ENCODE measurements around the gene DDX41.
"Not testable (repeated sequence)": the region's sequence is repeated elsewhere in the genome, so short reads cannot be mapped to it uniquely, and the experiment has no call there.

DDX41 gene

DNA sequence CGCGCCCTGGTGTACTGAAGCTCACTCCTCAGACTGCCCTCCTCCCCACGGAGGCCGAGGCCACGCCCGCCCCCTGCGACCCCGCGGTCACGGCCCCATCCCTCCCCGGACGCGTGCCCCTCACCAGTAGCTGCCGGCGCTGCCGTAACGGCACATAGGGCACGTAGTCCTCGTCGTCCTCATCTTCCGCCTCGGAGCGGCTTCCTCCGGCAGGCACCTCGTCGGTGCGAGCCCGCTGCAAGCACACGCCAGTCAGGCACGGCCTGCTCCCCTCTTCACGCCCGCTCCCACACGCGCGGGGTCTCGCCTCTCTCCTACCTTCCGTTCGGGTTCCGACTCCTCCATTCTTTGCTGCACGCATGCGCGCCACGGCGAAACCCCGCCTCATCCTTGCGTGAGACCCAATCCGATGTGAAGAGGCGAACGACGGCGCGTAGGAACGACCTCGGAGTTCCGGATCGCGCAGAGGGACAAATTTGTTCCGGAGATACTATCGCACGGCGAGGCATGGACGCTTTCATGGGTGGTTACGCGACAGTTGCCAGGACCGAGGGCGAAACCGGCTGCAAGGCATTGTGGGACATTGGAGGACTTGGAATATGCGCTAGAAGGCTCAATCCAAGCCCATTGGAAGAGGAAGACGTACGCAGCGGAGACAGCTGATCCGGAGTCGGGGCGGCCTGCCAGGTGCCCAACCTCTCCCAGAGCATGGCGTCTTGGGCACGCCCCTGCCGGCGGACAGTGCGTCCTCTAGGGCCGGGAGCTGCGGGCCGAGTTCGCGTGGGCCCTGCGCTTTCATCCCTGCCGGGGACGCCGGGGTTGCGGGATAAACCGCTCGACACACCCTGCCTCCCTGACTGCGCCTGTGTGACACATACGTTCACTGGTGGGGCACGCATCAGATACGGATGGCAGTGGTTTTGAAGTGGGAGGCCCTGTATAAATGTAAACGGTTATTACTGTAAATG lies at the start of gene DDX41:
Gene DDX41, minus strand, starts transcription at position 361 of the 968 bp plus-strand sequence. Its CDS starts 16 bp downstream, at position 345.
- peak; percentile 100 for DNase-seq (ENCODE audit: low read depth)

DNA sequence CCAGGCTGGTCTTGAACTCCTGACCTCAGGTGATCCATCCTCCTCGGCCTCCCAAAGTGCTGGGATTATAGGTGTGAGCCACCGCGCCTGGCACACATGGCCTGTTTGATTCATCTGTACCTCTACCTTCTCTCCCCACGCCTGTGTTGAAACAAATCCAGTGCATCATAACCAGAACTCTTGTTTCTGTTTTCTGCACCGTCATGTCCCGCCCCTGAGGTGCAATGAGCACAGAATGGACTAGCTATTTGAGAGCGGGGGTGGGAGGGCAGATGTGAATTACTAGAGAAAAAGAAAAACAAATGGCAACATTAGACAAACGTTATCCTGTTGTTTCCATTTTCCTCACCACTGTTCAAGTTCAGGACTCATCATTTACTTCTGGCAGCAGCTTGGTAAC lies 48.3 kb upstream of the DDX41 start:
- no peak for DNase-seq (ENCODE audit: low read depth)

DNA sequence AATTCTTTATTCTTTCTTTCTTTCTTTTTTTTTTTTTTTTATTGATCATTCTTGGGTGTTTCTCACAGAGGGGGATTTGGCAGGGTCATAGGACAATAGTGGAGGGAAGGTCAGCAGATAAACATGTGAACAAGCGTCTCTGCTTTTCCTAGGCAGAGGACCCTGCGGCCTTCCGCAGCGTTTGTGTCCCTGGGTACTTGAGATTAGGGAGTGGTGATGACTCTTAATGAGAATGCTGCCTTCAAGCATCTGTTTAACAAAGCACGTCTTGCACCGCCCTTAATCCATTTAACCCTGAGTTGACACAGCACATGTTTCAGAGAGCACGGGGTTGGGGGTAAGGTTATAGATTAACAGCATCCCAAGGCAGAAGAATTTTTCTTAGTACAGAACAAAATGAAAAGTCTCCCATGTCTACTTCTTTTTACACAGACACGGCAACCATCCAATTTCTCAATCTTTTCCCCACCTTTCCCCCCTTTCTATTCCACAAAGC lies 42.7 kb upstream of the DDX41 start:
- not testable (repeated sequence) for DNase-seq (ENCODE audit: low read depth)

DNA sequence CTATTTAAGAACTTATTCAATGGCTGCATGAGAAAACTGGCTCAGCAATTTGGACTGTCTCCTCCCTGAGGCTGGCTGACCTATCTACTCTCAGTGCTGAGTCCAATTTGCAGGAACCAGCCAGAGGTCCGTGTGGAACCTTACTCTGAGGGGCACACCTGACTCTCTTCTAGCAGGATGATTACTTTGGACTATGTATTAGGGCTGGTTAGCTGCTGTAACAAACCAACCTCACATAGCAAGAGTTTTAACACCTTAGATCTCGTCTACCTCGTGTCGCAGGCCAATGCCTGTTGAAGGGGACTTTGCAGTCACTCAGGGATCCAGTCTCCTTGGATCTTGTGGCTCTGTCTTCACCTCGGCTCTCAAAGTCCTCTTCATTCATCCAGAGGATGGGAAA lies 41.0 kb upstream of the DDX41 start:
- DNase-seq (ENCODE audit: low read depth) = no peak

DNA sequence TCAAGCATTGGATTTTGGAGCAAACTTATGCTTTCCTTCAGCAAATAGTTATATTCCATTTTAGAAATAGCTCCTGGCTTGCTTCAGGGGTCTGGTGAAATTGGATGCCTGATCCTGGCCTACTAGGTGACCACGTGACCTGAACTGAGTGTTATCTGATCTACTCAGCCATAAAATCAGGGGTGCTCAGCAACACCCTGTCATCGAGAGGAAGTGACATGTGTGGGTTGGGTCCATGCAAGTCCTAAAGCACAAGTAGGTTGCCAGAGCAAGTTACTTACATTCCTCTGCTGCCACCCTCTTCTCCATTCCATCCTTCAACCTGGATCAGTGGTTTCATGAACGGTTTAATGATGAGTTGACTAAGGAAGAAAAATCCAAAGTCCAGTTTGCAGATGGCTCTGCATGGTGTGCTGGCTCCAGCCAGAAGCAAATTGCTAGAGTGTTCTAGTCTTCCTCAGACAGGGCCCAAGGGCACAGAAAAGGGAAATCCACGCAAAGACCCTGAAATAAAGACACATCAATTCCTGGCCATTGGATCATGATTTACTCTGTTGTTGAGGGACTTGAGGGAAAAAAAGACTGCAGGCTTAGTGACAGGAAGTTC lies 40.4 kb upstream of the DDX41 start:
- DNase-seq (ENCODE audit: low read depth) = no peak

DNA sequence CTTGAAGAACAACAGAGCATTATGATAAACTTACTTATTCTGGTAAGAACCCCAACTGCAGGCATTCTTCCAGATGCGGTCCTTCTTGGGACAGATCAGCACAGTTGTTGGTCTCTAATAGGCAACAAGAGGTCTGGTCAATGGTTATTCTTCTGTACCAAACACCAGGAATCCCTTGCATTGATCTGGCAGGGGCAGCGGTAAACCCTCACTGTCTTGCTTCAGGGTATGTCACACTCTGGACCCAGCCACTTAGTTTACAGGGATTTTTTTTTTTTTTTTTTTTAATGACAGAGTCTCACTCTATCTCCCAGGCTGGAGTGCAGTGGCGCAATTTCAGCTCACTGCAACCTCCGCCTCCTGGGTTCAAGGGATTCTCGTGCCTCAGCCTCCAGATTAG lies 38.9 kb upstream of the DDX41 start:
- DNase-seq (ENCODE audit: low read depth) = no peak

DNA sequence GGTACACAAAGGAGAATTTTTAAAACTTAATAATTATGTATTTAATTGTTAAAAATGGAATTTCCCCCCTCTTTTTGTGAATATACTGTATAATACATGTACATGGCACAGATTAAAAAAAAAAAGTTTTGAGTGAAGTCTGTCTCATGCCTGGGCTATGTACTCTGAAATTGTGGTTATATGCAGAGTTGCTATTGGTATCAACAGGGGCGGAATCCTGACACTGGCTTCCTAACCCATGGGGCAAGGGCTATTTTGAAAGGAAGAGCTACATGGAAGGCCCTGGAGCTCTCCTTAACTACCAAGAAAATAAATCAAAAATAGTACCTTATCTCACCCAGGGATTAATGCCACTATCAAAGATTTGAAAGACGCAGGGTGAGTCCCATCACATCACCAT lies 38.5 kb upstream of the DDX41 start:
- DNase-seq (ENCODE audit: low read depth) = no peak

DNA sequence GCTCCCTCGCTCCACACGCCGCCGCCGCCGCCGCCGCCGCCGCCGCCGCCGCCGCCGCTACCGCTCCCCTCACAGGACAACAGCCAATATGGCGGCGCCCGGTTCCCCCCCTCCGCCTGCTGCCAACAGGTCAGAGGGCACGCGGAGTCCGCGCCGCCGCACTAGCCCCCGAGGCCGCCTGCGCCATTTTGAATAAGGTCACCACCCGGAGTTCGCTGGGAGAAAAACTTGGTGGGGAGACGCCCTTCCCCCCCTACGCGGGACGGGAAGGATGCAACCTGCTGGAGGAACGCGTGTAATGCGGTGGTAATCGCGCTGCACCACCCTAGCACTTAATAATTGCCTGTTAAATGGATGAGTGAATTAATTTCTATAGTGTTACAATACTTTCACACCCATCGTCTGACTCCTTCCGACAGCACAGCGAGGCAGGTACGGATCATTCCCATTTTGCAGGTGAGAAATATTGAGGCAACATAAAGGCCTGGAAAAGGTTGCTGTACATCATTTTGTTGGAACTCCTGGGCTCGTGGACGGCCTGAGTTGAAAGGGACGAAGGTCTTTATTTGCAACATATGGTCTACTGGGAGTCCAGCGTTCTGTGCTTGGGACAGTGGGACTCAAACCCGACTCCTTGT lies 37.8 kb upstream of the DDX41 start, which contains the start of gene FAM193B:
Gene FAM193B, minus strand, starts transcription at position 90 of the 638 bp plus-strand sequence. CDS start 105 bp downstream, outside the sequence.
- DNase-seq (ENCODE audit: low read depth) = peak; percentile 86

DNA sequence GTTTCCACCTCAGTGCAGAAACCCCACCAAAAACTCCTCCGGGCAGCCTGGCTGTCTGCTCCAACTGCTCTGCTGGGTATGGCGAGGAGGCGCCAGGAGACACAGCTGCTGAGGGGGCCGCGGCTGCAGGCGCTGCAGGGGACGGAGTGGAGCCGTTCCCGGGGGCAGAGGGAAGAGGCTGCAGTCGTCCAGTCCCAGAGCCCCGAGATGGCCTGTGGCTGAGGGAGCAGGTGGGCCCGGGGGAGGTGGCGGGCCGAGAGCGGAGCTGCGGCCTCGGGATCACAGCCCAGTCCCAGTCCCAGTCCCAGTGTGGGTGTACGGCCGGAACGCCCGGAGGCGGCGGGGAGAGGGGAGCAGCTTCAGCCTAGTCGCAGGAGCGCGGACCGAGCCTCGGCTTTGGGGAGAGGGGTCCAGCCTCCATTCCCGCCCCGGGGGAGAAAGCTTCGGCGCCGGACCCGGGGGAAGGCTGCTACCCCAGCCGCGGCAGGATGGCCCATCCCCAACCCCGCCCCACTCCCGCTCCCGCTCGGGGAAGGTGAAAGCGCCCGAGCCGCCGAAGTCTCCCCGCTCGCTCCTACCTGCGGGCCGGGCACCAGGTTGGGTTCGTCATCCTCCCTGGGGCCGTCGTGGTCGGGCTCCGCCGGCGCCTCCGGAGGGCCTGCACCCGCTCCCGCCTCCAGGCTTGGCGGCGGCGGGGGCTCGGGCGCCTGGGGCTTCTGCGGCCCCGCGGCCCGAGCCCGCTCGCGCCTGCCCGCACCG lies 37.1 kb upstream of the DDX41 start:
- DNase-seq (ENCODE audit: low read depth) = no peak

DNA sequence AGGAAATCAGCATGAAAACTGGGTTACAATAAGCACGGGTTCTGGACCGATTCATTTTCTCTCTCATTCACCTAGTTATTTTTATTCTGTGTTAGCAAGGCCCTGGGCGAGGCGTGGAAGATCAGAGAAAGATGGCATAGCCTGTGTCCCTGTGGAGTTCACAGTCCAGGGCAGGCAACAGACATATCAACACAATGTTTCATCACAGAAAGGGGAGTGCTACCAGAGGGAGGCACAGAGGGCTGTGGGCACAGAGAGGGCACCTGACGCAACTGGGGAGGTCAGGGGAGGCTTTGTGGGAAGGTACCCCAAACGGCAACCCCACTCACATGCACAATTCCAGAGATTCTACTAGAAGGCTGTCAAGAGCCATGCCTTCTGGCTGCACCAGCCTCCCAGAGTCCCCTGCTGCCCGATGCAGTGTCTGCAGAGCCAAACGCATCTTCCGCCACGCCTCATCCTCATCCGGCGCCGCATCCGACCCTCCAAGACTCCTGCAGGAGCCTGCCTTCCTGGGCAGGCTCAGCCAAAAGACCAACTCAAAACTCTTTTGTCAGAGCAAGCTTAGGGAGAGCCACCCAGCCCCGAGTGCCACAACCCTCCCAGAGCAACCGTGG lies 36.2 kb upstream of the DDX41 start:
- peak; percentile 18 for DNase-seq (ENCODE audit: low read depth)

DNA sequence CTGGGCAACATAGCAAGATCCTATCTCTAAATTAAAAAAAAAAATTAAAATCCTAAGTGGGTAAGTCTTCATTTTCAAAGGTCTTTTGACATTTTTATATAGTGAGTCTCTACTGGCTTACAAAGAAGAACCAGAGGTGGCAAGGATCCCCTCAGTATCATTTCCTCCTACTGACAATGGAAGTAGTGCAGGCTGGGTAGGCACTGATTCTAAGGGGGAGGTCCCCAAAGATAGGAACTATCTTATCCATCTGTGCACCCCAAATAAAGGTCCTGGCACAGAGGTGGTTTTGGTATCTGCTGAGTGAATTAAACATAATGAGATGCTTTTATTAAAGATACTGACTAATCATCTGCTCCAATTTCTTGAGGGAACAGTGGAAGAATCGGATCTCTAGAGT lies 33.4 kb upstream of the DDX41 start:
- DNase-seq (ENCODE audit: low read depth) = no peak

DNA sequence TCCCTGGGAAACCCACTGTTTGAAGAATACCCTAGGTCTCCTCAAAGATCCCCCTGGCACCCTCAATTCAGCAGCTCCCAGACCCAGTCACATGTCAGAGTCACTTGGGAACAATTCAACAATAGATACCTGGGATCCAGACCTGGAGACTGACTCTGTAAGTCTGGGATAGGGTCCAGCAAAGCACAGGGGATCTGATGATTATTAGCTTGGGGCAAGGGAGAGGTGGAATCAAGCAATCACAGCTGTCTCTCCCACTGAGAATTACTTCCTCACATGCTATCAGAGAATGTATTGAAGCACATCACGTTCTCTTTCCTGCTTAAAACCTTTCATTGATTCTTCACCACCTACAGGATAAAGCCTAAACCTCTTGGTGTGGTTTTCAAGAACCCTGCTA lies 31.7 kb upstream of the DDX41 start:
- no peak for DNase-seq (ENCODE audit: low read depth)

DNA sequence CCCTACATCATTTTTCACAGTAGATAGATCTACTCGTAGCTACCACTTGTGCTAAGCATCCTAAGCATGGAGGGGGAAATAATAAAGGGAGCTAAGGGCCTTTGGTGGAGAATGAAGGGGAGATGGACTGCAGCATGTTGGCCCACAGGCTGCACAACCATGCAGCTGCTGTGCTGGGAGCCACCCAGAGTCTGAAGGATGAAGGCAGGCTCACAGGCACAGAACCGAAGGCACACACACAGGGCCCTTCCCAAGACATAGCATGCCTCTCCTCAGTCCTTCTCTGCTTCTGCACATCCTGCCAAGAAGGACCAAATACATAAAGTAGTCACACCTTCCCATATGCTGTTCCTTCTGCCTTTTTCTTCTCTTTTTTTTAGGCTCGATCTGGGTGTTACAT lies 31.0 kb upstream of the DDX41 start:
- no peak for DNase-seq (ENCODE audit: low read depth)

DNA sequence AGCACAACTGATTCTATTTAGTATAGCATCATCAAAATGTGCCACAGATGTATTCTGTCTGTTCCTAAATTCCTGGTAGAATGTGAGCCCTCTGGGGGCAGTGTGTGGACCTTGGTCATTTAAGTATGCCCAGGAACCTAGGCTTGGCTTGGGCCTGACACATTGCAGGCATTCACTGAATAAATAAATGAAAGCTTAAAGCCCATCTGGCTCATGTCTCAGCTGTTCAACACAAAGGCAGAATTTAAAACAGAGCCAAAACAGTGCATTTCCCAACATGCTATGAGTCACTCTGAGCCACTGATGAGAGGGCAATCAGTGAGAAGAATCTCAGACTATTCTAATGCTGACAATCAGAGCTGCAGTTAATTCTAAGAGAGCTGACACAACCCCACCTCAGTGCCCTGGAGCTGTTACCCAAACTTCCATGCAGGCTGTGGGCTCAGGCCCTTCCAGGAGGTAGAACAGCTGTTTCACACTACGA lies 29.5 kb upstream of the DDX41 start:
- peak; percentile 98 for DNase-seq (ENCODE audit: low read depth)

DNA sequence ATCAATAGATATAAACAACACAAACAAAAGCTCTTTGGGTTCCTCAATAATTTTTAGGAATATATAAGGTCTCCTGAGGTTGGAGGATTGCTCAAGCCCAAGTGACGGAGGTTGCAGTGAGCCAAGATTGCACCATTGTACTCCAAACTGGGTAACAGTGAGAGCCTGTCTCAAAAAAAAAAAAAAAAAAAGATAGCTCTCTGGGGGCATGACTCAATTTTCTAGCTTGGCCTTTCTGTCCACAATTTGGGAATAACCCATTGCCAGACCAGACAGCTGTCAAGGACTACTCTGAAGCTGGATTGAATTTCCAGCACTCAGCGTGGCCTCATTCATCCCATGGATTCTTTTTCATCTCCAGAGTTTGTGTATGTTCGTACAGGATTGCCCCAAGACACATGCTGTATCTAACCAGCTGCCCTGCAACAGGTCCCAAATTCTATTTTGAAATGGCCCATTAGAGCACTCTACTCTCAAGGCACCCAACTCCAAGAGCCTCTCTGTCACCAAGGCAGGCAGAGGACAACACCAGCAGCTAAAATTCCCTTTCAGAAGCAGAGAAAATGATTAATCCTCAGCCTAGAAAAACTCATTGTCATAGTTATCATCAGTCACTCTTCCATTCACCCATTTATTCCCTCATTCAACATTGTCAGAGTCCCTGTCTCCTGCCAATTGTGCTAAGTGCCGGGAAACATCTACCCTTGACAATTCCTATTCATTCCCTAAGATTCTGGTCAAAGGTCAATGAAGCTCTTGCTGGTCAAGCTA lies 28.9 kb upstream of the DDX41 start:
- peak; percentile 98 for DNase-seq (ENCODE audit: low read depth)

DNA sequence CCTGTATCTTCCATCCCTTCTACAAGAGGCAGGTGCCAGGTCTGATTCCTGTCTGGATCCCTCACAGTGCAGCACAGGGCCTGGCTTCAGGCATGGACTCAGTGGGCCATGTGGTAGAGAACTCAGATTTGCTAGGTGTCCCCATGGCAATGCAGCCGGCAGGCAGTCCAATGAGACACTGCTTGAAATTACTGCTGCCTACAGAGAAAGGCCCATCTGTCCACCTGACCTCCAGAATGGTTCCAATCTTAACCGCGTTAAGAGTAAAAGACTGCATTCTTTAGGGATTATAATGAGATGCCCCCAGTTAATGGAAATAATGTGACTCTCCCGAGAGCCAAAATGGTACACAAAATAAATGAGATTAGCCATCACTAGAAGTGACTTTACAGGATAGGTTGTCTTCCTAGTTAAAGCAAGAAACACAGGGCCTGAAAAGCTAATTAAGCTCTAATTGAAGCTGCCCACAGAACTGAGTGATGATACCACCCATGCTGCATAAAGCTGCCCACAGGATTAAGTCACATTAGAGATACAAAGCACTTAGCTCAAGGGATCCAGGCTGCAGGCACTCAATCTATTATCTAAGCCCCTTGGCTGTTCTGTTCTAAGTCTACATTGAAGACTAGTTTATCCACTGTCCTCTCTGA lies 26.2 kb upstream of the DDX41 start:
- no peak for DNase-seq (ENCODE audit: low read depth)

DNA sequence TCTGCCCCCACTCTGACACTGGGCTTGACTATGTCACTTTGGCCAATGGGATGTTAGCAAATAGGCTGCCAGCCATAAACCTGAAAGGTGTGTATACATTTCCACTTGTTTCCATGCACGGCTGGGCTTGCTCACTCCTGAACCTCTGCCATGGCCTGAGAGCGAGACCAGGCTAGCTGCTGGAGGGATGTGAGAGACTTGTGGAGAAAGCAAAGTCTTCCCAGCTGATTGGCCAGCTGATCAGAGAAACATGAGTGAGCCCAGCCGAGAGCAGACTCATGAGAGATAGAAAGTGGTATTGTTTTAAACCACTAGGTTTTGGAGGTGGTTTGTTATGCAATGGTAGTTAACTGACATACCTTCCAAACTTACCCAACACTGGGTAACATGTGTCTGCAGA lies 23.7 kb upstream of the DDX41 start:
- no peak for DNase-seq (ENCODE audit: low read depth)

DNA sequence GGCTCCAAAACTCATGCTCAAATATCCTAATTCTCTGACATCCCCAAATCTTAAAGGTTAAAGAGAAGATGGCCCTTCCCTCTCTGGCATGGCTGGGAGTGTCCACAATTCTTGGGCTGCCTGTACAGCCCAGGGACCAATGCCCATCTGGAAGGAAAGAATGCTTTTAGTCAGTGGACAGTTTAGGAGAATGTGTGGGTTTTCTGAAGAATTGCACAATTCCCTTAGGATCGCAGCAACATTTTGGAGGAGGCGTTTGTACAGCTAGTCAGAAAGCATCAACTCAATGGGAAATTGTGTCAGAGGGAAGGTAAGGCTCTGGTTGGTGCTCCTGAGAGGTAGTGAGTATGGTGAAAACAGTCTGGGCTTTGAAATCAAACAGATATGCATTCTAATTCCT lies 22.6 kb upstream of the DDX41 start:
- peak; percentile 93 for DNase-seq (ENCODE audit: low read depth)

DNA sequence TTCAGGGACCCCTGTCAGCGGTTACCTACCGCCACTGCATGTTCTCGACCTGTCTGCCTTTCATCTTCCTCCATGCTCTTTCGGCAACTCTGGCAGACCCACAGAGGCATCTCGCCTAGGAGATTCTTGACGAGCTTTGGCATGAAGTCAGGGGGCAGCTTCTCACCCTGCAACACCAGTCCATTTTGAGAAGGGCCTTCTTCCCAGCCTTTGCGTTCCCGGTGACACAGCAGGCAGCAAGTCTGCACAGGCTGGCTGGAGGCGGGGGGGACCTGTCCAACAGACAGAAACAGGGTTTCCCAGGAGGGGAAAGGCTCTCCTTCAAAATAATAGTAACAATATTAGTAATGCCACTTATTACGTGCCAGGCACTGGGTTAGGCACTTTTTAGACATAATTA lies 22.1 kb upstream of the DDX41 start:
- no peak for DNase-seq (ENCODE audit: low read depth)

All from fibroblast of gingiva (primary cell).